HCT116 (cell line): Measurements from ENCODE around the gene P2RY14. TPM values are rescaled to one million over a fixed set of nuclear protein-coding genes. Genes with fewer than 3 reads are reported as not detected.

Experiments used
- ATAC-seq: fragments of 200-7000 bp; cut with Tn5 transposase; 2 replicates; pipeline ENCODE4 v1.9.1; 2020; ENCODE audit warnings: mild to moderate bottlenecking, moderate library complexity
- BruUV-seq: library from RNA; stranded (reverse); fragments of 400-500 nt; replicated peaks from 2 replicates; lab custom pipeline; 2021; lab: Mats Ljungman, UMichigan
- CTCF ChIA-PET: fragments of 300-600 bp; sonication (Branson Sonifier 250); formaldehyde crosslinking; loops from one replicate; lab custom pipeline; 2021; ENCODE audit warnings: antibody characterized with exemption; lab: Charles Lee
- POLR2A ChIA-PET: fragments of 300-600, 350-600 bp; sonication (Branson Sonifier 250); formaldehyde crosslinking; loops from one replicate; lab custom pipeline; 2021; ENCODE audit warnings: antibody characterized with exemption; lab: Charles Lee
- RAD21 ChIA-PET, 2 experiments: fragments of 300-600 bp; sonication (Branson Sonifier 250); formaldehyde crosslinking; loops; one replicate each; lab custom pipeline; 2023; ENCODE audit warnings: low total read pairs in 2 of 2; ENCODE audit not compliant: uncharacterized antibody in 2 of 2, unreplicated experiment in 2 of 2, low non-redundant PET in 1 of 2; lab: Charles Lee
- DNase-seq: peaks from one replicate; pipeline ENCODE4 v3.0.0-alpha.2; 2010; ENCODE audit warnings: low read depth, low spot score
- H2AFZ ChIP-seq: fragments of 200-600 bp; shearing (Covaris generic), sonication (generic); 2 replicates; pipeline ENCODE4 v1.6.1; 2017; ENCODE audit warnings: low read depth, mixed run types, mixed read lengths, antibody characterized with exemption, low read length; ENCODE audit not compliant: poor library complexity, severe bottlenecking
- H3K27ac ChIP-seq: 2 replicates; pipeline ENCODE4 v1.5.1; 2012; ENCODE audit warnings: low read depth, low read length
- H3K27me3 ChIP-seq: fragments of 200-600 bp; sonication (generic); 2 replicates; pipeline ENCODE4 v1.6.1; 2016; ENCODE audit warnings: mixed run types, low read length, mixed read lengths; ENCODE audit not compliant: insufficient read depth
- H3K36me3 ChIP-seq, 2 experiments: fragments of 200-500 bp in 1 of 2; fragments of 200-600 bp in 1 of 2; sonication (Bioruptor generic) in 1 of 2; sonication (generic) in 1 of 2; 2 replicates each; pipeline versions ENCODE4 v1.5.1 to v1.6.1; 2014 to 2016; ENCODE audit warnings: low read length in 2 of 2, inconsistent platforms in 1 of 2, mixed read lengths in 1 of 2, mixed run types in 1 of 2; ENCODE audit not compliant: insufficient read depth in 2 of 2, control insufficient read depth in 1 of 2
- H3K4me1 ChIP-seq, 2 experiments: fragments of 200-600 bp in 1 of 2; sonication (generic) in 1 of 2; 2 replicates each; pipeline versions ENCODE4 v1.5.1 to v1.6.1; 2012 to 2017; ENCODE audit warnings: low read length in 2 of 2, inconsistent platforms in 1 of 2, mild to moderate bottlenecking in 1 of 2, mixed read lengths in 1 of 2, mixed run types in 1 of 2, moderate library complexity in 1 of 2; ENCODE audit not compliant: insufficient read depth in 2 of 2, control insufficient read depth in 1 of 2
- H3K4me2 ChIP-seq: fragments of 200-600 bp; sonication (generic); 2 replicates; pipeline ENCODE4 v1.6.1; 2017; ENCODE audit warnings: mixed run types, low read length, mixed read lengths
- H3K4me3 ChIP-seq, 2 experiments: fragments of 200-600 bp in 1 of 2; sonication (generic) in 1 of 2; replicated peaks in 1 of 2; 2 replicates each; pipeline ENCODE4 v1.5.1; 2011 to 2016; ENCODE audit warnings: low read length in 2 of 2, control low read depth in 1 of 2, low read depth in 1 of 2, mild to moderate bottlenecking in 1 of 2, mixed read lengths in 1 of 2, mixed run types in 1 of 2
- H3K79me2 ChIP-seq: fragments of 200-600 bp; sonication (generic); 2 replicates; pipeline ENCODE4 v1.6.1; 2017; ENCODE audit warnings: mild to moderate bottlenecking, mixed run types, low read length, moderate library complexity, mixed read lengths; ENCODE audit not compliant: insufficient read depth
- H3K9ac ChIP-seq: fragments of 200-600 bp; sonication (generic); 2 replicates; pipeline ENCODE4 v1.6.1; 2016; ENCODE audit warnings: low read length, mixed read lengths
- H3K9me2 ChIP-seq: fragments of 200-600 bp; sonication (generic), shearing (Covaris generic); 2 replicates; pipeline ENCODE4 v1.6.1; 2017; ENCODE audit warnings: mixed run types, mild to moderate bottlenecking, moderate library complexity; ENCODE audit not compliant: insufficient read depth
- H3K9me3 ChIP-seq, 2 experiments: fragments of 200-500 bp in 1 of 2; fragments of 200-600 bp in 1 of 2; sonication (Bioruptor generic) in 1 of 2; sonication (generic) in 1 of 2; 2 replicates each; pipeline ENCODE4 v1.6.1; 2014 to 2017; ENCODE audit warnings: low read length in 2 of 2, mixed read lengths in 2 of 2, inconsistent platforms in 1 of 2, low read depth in 1 of 2, mild to moderate bottlenecking in 1 of 2, mixed run types in 1 of 2, moderate library complexity in 1 of 2; ENCODE audit not compliant: control insufficient read depth in 1 of 2, insufficient read depth in 1 of 2
- H4K20me1 ChIP-seq: fragments of 200-600 bp; sonication (generic), shearing (Covaris generic); 2 replicates; pipeline ENCODE4 v1.6.1; 2017; ENCODE audit warnings: mixed run types, mild to moderate bottlenecking, moderate library complexity; ENCODE audit not compliant: insufficient read depth
- ATF3 ChIP-seq: IDR thresholded peaks from 2 replicates; pipeline ENCODE4 v1.6.1; 2012
- CBX3 ChIP-seq: IDR thresholded peaks from 2 replicates; pipeline ENCODE4 v1.6.1; 2012; ENCODE audit warnings: low read depth
- CEBPB ChIP-seq: IDR thresholded peaks from 2 replicates; pipeline ENCODE4 v1.6.1; 2012; ENCODE audit warnings: low read depth
- CTCF ChIP-seq, 3 experiments: fragments of 200-600 bp in 1 of 3; sonication (generic) in 1 of 3; IDR thresholded peaks in 2 of 3; conservative IDR thresholded peaks in 1 of 3; 2 replicates each; pipeline ENCODE4 v1.5.1; 2012 to 2017; ENCODE audit warnings: low read depth in 2 of 3, low read length in 2 of 3, antibody characterized with exemption in 1 of 3, borderline replicate concordance in 1 of 3, control low read depth in 1 of 3, mild to moderate bottlenecking in 1 of 3, mixed read lengths in 1 of 3, mixed run types in 1 of 3, moderate library complexity in 1 of 3; ENCODE audit not compliant: insufficient read depth in 1 of 3
- EGR1 ChIP-seq: IDR thresholded peaks from 2 replicates; pipeline ENCODE4 v1.6.1; 2012; ENCODE audit warnings: low read depth
- ELF1 ChIP-seq: IDR thresholded peaks from 2 replicates; pipeline ENCODE4 v1.6.1; 2012; ENCODE audit warnings: low read depth, borderline replicate concordance
- EZH2 ChIP-seq: fragments of 200-600 bp; sonication (generic); IDR thresholded peaks from 2 replicates; pipeline ENCODE4 v1.6.1; 2017; ENCODE audit warnings: antibody characterized with exemption, mixed run types
- EZH2phosphoT487 ChIP-seq: fragments of 200-600 bp; IDR thresholded peaks from 2 replicates; pipeline ENCODE4 v1.6.1; 2018; ENCODE audit warnings: antibody characterized with exemption, borderline replicate concordance
- JUND ChIP-seq: IDR thresholded peaks from 2 replicates; pipeline ENCODE4 v1.6.1; 2012
- POLR2A ChIP-seq: IDR thresholded peaks from 2 replicates; pipeline ENCODE4 v1.7.0; 2011; ENCODE audit warnings: borderline replicate concordance; ENCODE audit not compliant: insufficient read depth, insufficient read length; ENCODE audit errors: extremely low read depth
- POLR2AphosphoS5 ChIP-seq: IDR thresholded peaks from 2 replicates; pipeline ENCODE4 v1.6.1; 2011; ENCODE audit warnings: mild to moderate bottlenecking, low read depth, low read length, moderate library complexity
- SIN3A ChIP-seq: IDR thresholded peaks from 2 replicates; pipeline ENCODE4 v1.6.1; 2012; ENCODE audit warnings: low read depth
- SP1 ChIP-seq: IDR thresholded peaks from 2 replicates; pipeline ENCODE4 v1.6.1; 2012; ENCODE audit warnings: low read depth
- SRF ChIP-seq: IDR thresholded peaks from 2 replicates; pipeline ENCODE4 v1.6.1; 2012; ENCODE audit warnings: low read depth
- TCF7L2 ChIP-seq: IDR thresholded peaks from 2 replicates; pipeline ENCODE4 v1.7.0; 2011; ENCODE audit warnings: borderline replicate concordance, inconsistent platforms; ENCODE audit not compliant: insufficient read depth, insufficient read length; ENCODE audit errors: extremely low read depth
- YY1 ChIP-seq: IDR thresholded peaks from 2 replicates; pipeline ENCODE4 v1.6.1; 2011; ENCODE audit warnings: low read length, low read depth, moderate library complexity, mild to moderate bottlenecking; ENCODE audit not compliant: insufficient replicate concordance; ENCODE audit errors: extremely low read depth
- intact Hi-C: fragments of 100-400 bp; cut with micrococcal nuclease; formaldehyde crosslinking; loops from 2 replicates; pipeline ENCODE4 v1.10.0; 2022
- total RNA-seq: library from RNA; stranded (reverse); gene quantifications from one replicate; pipeline ENCODE4 v1.2.1, GENCODE V29; 2021; ENCODE audit not compliant: unreplicated experiment

P2RY14 gene
- total RNA-seq, 1 experiment from 2014 or later, result not detected

GRCh38 chr3:151197981-151198767 is 80.2 kb downstream of the P2RY14 start:
- ChIA-PET CTCF (interaction anchor here (1.1 kb wide), 1 partner anchor 42 kb away, joined by 3 read pairs; no protein-coding TSS in a partner anchor), POLR2A (no interaction called here), RAD21 (no interaction called here)
- no peak for ATAC-seq
- no TSS peak for BruUV-seq
- no peaks in the 10 kb centered on the region for H3K36me3 ChIP-seq
- DNase-seq, result no peak
- no peak overlapping the region for H3K4me2 ChIP-seq
- TF ChIP-seq SP1 (no peak), JUND (no peak), CBX3 (no peak), POLR2A (no peak), POLR2AphosphoS5 (no peak), ELF1 (no peak), EZH2phosphoT487 (no peak), CEBPB (no peak), SIN3A (no peak), SRF (no peak), ATF3 (no peak), EGR1 (no peak), EZH2 (no peak), CTCF (IDR thresholded peaks at IDR 0.05 in 2 of 3, conservative IDR thresholded peaks at IDR 0.05 in 1 of 3; ENCODE audit: borderline replicate concordance in 1 of 3, insufficient read depth in 1 of 3, low read depth in 2 of 3, low read length in 2 of 3) (no peak), YY1 (no peak), TCF7L2 (no peak)
- no peak overlapping the region for H3K27ac ChIP-seq
- intact Hi-C loops, result no loop called here
- H3K9ac ChIP-seq, result no peak overlapping the region
- H3K4me1 ChIP-seq, result no peaks in the 10 kb centered on the region
- no peaks in the 10 kb centered on the region for H3K79me2 ChIP-seq
- no peak overlapping the region for H3K4me3 ChIP-seq
- H4K20me1 ChIP-seq, result no peaks in the 10 kb centered on the region
- H2AFZ ChIP-seq, result no peak overlapping the region
- no peaks in the 10 kb centered on the region for H3K9me3 ChIP-seq
- H3K27me3 ChIP-seq, result no peaks in the 10 kb centered on the region
- H3K9me2 ChIP-seq, result 0 out of 2 replicates have a peak, but pooled peaks cover 3% of the 10 kb centered on the region
